H1 (cell line): ENCODE measurements around the gene PNRC2. TPM values are rescaled to one million over a fixed set of nuclear protein-coding genes. Genes with fewer than 3 reads are reported as not detected.

ENCODE experiments used
- CTCF ChIA-PET: fragments of 300-600 bp; sonication (Branson Sonifier 250); formaldehyde crosslinking; loops from one replicate; lab custom pipeline; 2021; ENCODE audit not compliant: partially characterized antibody; lab: Charles Lee
- POLR2A ChIA-PET: fragments of 300-600 bp; sonication (Branson Sonifier 250); formaldehyde crosslinking; loops from one replicate; lab custom pipeline; 2021; ENCODE audit warnings: inconsistent platforms; ENCODE audit not compliant: partially characterized antibody; lab: Charles Lee
- DNase-seq, 2 experiments: peaks; one replicate each; pipeline versions ENCODE4 v3.0.0 to v3.0.0-alpha.2; 2010 to 2022; ENCODE audit warnings: low spot score in 2 of 2, low read depth in 1 of 2, mixed read lengths in 1 of 2
- FAIRE-seq: peaks from 2 replicates; lab custom pipeline; 2011; peaks lifted over from hg19 to GRCh38; lab: Jason Lieb, UNC
- H2AFZ ChIP-seq: 2 replicates; pipeline ENCODE4 v1.8.1; 2012; ENCODE audit warnings: low read length, inconsistent platforms
- H2AK5ac ChIP-seq: 2 replicates; pipeline ENCODE4 v1.6.1; 2013; ENCODE audit warnings: low read depth, low read length
- H2BK120ac ChIP-seq: replicated peaks from 2 replicates; pipeline ENCODE3; 2013; ENCODE audit warnings: low read depth, low read length, inconsistent platforms
- H2BK12ac ChIP-seq: 2 replicates; pipeline ENCODE4 v1.6.1; 2013; ENCODE audit warnings: low read depth, low read length
- H2BK15ac ChIP-seq: 2 replicates; pipeline ENCODE4 v1.6.1; 2013; ENCODE audit warnings: low read length
- H2BK20ac ChIP-seq: 2 replicates; pipeline ENCODE4 v1.6.1; 2013; ENCODE audit warnings: low read length
- H2BK5ac ChIP-seq: 2 replicates; pipeline ENCODE4 v1.6.1; 2013; ENCODE audit warnings: low read depth, low read length
- H3K14ac ChIP-seq: 2 replicates; pipeline ENCODE4 v1.6.1; 2013; ENCODE audit warnings: inconsistent platforms; ENCODE audit not compliant: insufficient read length
- H3K18ac ChIP-seq: 2 replicates; pipeline ENCODE4 v1.6.1; 2013; ENCODE audit warnings: low read length; ENCODE audit errors: extremely low read depth
- H3K23ac ChIP-seq: 2 replicates; pipeline ENCODE4 v1.6.1; 2013; ENCODE audit warnings: inconsistent platforms; ENCODE audit not compliant: insufficient read length
- H3K23me2 ChIP-seq: 2 replicates; pipeline ENCODE4 v1.6.1; 2013; ENCODE audit warnings: low read depth, low read length
- H3K27ac ChIP-seq: 2 replicates; pipeline ENCODE4 v1.6.1; 2011; ENCODE audit warnings: low read depth, low read length, inconsistent platforms
- H3K27me3 ChIP-seq, 4 experiments: replicated peaks in 1 of 4; 1 replicate in 1 of 4; 2 replicates in 3 of 4; pipeline versions ENCODE4 v1.6.1 to v1.8.1; 2011 to 2013; ENCODE audit warnings: low read length in 3 of 4, mild to moderate bottlenecking in 3 of 4, inconsistent platforms in 2 of 4, mixed read lengths in 2 of 4, moderate library complexity in 1 of 4; ENCODE audit not compliant: control insufficient read depth in 3 of 4, insufficient read depth in 3 of 4; ENCODE audit errors: extremely low read depth in 1 of 4
- H3K36me3 ChIP-seq, 4 experiments: 2 replicates each; pipeline versions ENCODE4 v1.6.1 to v1.8.1; 2011 to 2013; ENCODE audit warnings: mild to moderate bottlenecking in 4 of 4, low read length in 3 of 4, moderate library complexity in 2 of 4, control low read depth in 1 of 4, inconsistent platforms in 1 of 4; ENCODE audit not compliant: insufficient read depth in 4 of 4, control insufficient read depth in 2 of 4
- H3K4ac ChIP-seq: replicated peaks from 2 replicates; pipeline ENCODE3; 2013; ENCODE audit warnings: low read length, low read depth, mixed read lengths, inconsistent platforms; ENCODE audit not compliant: insufficient read length
- H3K4me1 ChIP-seq, 4 experiments: replicated peaks in 1 of 4; 1 replicate in 1 of 4; 2 replicates in 3 of 4; pipeline versions ENCODE4 v1.6.1 to v1.8.1; 2011 to 2013; ENCODE audit warnings: low read length in 3 of 4, inconsistent platforms in 2 of 4, mixed read lengths in 1 of 4; ENCODE audit not compliant: insufficient read depth in 4 of 4, control insufficient read depth in 3 of 4
- H3K4me2 ChIP-seq, 2 experiments: 2 replicates each; pipeline versions ENCODE4 v1.6.1 to v1.8.1; 2011 to 2013; ENCODE audit warnings: low read depth in 2 of 2, low read length in 2 of 2, control low read depth in 1 of 2, inconsistent platforms in 1 of 2, mild to moderate bottlenecking in 1 of 2; ENCODE audit not compliant: insufficient read depth in 1 of 2
- H3K4me3 ChIP-seq, 4 experiments: fragments of 200-600, 300-600 bp in 1 of 4; sonication (generic), shearing (Covaris generic), sonication (Bioruptor Twin) in 1 of 4; 2 replicates each; pipeline versions ENCODE4 v1.5.1 to v1.8.1; 2011 to 2016; ENCODE audit warnings: low read length in 4 of 4, low read depth in 3 of 4, control low read depth in 2 of 4, inconsistent platforms in 2 of 4, mild to moderate bottlenecking in 2 of 4, mixed read lengths in 1 of 4, moderate library complexity in 1 of 4; ENCODE audit not compliant: insufficient read depth in 2 of 4; ENCODE audit errors: extremely low read depth in 1 of 4
- H3K56ac ChIP-seq: replicated peaks from 2 replicates; pipeline ENCODE3; 2013; ENCODE audit warnings: low read depth, mild to moderate bottlenecking, mixed read lengths, low read length, inconsistent platforms; ENCODE audit not compliant: insufficient read length
- H3K79me1 ChIP-seq: 2 replicates; pipeline ENCODE4 v1.6.1; 2013; ENCODE audit warnings: low read depth, low read length, control low read depth
- H3K79me2 ChIP-seq, 2 experiments: 2 replicates each; pipeline versions ENCODE4 v1.6.1 to v1.8.1; 2012 to 2013; ENCODE audit warnings: low read length in 2 of 2, mild to moderate bottlenecking in 2 of 2, inconsistent platforms in 1 of 2; ENCODE audit not compliant: insufficient read depth in 2 of 2, control insufficient read depth in 1 of 2
- H3K9ac ChIP-seq, 4 experiments: replicated peaks in 1 of 4; 1 replicate in 1 of 4; 2 replicates in 3 of 4; pipeline versions ENCODE4 v1.6.1 to v1.8.1; 2011 to 2013; ENCODE audit warnings: low read depth in 3 of 4, low read length in 3 of 4, control low read depth in 2 of 4, mild to moderate bottlenecking in 2 of 4, moderate library complexity in 2 of 4, inconsistent platforms in 1 of 4; ENCODE audit errors: extremely low read depth in 1 of 4
- H3K9me3 ChIP-seq, 2 experiments: 2 replicates each; pipeline versions ENCODE4 v1.6.1 to v1.8.1; 2012 to 2013; ENCODE audit warnings: mild to moderate bottlenecking in 2 of 2, moderate library complexity in 2 of 2, control low read depth in 1 of 2, inconsistent platforms in 1 of 2, low read depth in 1 of 2, low read length in 1 of 2, mixed read lengths in 1 of 2; ENCODE audit not compliant: insufficient read depth in 2 of 2
- H4K20me1 ChIP-seq, 2 experiments: replicated peaks in 1 of 2; 2 replicates each; pipeline versions ENCODE3 to v1.8.1; 2011 to 2013; ENCODE audit warnings: inconsistent platforms in 2 of 2, low read length in 2 of 2, mild to moderate bottlenecking in 1 of 2; ENCODE audit not compliant: insufficient read depth in 2 of 2, control insufficient read depth in 1 of 2
- H4K5ac ChIP-seq: 2 replicates; pipeline ENCODE4 v1.6.1; 2013; ENCODE audit warnings: low read length, low read depth, mixed read lengths, inconsistent platforms; ENCODE audit not compliant: insufficient read length
- H4K8ac ChIP-seq: 2 replicates; pipeline ENCODE4 v1.8.0; 2013; ENCODE audit warnings: mild to moderate bottlenecking, moderate library complexity, low read length, inconsistent platforms; ENCODE audit not compliant: insufficient read depth; ENCODE audit errors: extremely low read depth
- H4K91ac ChIP-seq: replicated peaks from 2 replicates; pipeline ENCODE3; 2013; ENCODE audit warnings: low read length, mixed read lengths, inconsistent platforms; ENCODE audit not compliant: insufficient read length
- POU5F1 ChIP-seq: IDR thresholded peaks from 2 replicates; pipeline ENCODE4 v1.6.1; 2011; ENCODE audit warnings: low read depth, mild to moderate bottlenecking, low read length, moderate library complexity
- WGBS, 2 experiments: shearing (Covaris generic) in 1 of 2; methylation state at CpG; one replicate each; pipeline versions ENCODE4 v1.1.6 to v1.1.7; 2013 to 2015; ENCODE audit warnings: low lambda C conversion rate in 2 of 2, mixed read lengths in 2 of 2, inconsistent platforms in 1 of 2, low coverage in 1 of 2, missing lambda C conversion rate in 1 of 2; ENCODE audit not compliant: insufficient replicate concordance in 2 of 2, insufficient coverage in 1 of 2, insufficient read length in 1 of 2; ENCODE audit errors: extremely low coverage in 1 of 2, missing lambda C conversion rate in 1 of 2; 5-methylcytosine and 5-hydroxymethylcytosine counted together
- polyA plus RNA-seq, 7 experiments: library from polyadenylated mRNA; depleted of rRNA in 3 of 7; stranded (reverse) in 5 of 7; unstranded in 2 of 7; fragments of >200 nt in 5 of 7; fragments of 200-250 nt in 2 of 7; gene quantifications; 1 replicate in 5 of 7; 2 replicates in 1 of 7; 4 replicates in 1 of 7; pipeline versions ENCODE4 v1.2.1 to v1.2.3, GENCODE V29; 2011 to 2013; ENCODE audit warnings: missing spikeins in 2 of 7, mixed read lengths in 2 of 7
- total RNA-seq: library from RNA; stranded (reverse); fragmentation: NEBNext Ultra II Directional; extraction: Animal tissue kit (Norgen Biotek cat#: 25700); gene quantifications from 2 replicates; pipeline ENCODE4 v1.2.1, GENCODE V29; 2021

The PNRC2 gene
- total and polyA plus RNA-seq, 2 of the 8 experiments (the other 6 are each of a cell fraction or from before 2014, with no cell fraction given), result 57.5 to 147 TPM

DNA sequence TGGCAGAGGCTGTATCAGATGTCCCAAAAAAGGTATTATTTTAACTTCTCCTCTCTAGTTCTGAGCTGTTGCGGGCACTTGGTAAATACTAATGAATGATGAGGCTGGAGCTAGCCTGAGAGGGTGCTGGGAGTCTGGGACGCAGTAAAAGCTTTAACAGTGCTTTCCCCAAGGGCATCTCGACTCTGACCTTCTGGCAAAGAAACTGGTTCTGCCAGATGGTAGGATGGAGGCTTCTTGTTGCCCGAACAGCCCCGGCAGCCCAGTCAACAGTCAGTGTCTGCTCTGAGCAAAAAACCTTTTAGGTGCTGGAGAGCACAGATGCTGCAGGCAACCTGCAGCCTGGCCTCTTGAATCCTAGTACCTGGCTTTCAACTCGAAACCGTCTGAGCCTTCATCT is 2.5 kb upstream of the PNRC2 start:
- H3K14ac ChIP-seq, result no peak overlapping the region
- H2BK15ac ChIP-seq, result peak overlapping the region; percentile 29; the same call in 1 of the 2 replicates
- no peak overlapping the region for H3K9ac ChIP-seq
- no peak for FAIRE-seq
- H3K79me2 ChIP-seq, result peaks cover 0 to 15% of the 10 kb centered on the region in 2 experiments; a peak in 2 of 4 replicates
- H2BK120ac ChIP-seq, result no peak overlapping the region
- WGBS, 2 experiments, result 91% methylated on average over 7 of the region's 7 CpGs; no CpG with 5 or more reads in 1 of the 2 experiments
- no peak overlapping the region for H3K18ac ChIP-seq
- H4K5ac ChIP-seq, result no peak overlapping the region
- H2BK12ac ChIP-seq, result no peak overlapping the region
- H4K8ac ChIP-seq, result no peak overlapping the region
- H2BK20ac ChIP-seq, result no peak overlapping the region
- H2BK5ac ChIP-seq, result no peak overlapping the region
- H2AK5ac ChIP-seq, result no peak overlapping the region
- H2AFZ ChIP-seq, result peak overlapping the region; percentile 56
- H3K56ac ChIP-seq, result no peak overlapping the region
- H3K4me3 ChIP-seq, result no peak overlapping the region
- peaks cover 0 to 13% (median 0%) of the 10 kb centered on the region in 4 experiments; a peak in 2 of 8 replicates for H3K36me3 ChIP-seq
- H4K20me1 ChIP-seq, result no peaks in the 10 kb centered on the region
- ChIA-PET CTCF (interaction anchor here (0.5 to 2.0 kb wide), 4 partner anchors 9 to 185 kb away, joined by 3 to 10 read pairs (median 4); no protein-coding TSS in a partner anchor), POLR2A (interaction anchor here (0.6 to 16.6 kb wide), 12 partner anchors 9 to 195 kb away, joined by 3 to 267 read pairs (median 4); partner anchors contain the start of genes LYPLA2 and SRSF10)
- H3K27me3 ChIP-seq, result no peaks in the 10 kb centered on the region
- no peak overlapping the region for H3K23ac ChIP-seq
- no peaks in the 10 kb centered on the region for H3K79me1 ChIP-seq
- no peak overlapping the region for H4K91ac ChIP-seq
- no peak for TF ChIP-seq POU5F1
- no peak overlapping the region for H3K4ac ChIP-seq
- no peaks in the 10 kb centered on the region for H3K9me3 ChIP-seq
- H3K23me2 ChIP-seq, result peaks cover 7% of the 10 kb centered on the region
- no peak overlapping the region for H3K27ac ChIP-seq
- no peak for DNase-seq
- H3K4me1 ChIP-seq, result peaks cover 2 to 4% (median 3%) of the 10 kb centered on the region in 4 experiments; a peak in 6 of 7 replicates
- H3K4me2 ChIP-seq, result no peak overlapping the region
